H9 (cell line): ENCODE results near the gene ZER1. TPM values are rescaled to one million over a fixed set of nuclear protein-coding genes. Genes with fewer than 3 reads are reported as not detected.

Experiments used
- DNase-seq: peaks from one replicate; pipeline ENCODE4 v3.0.0-alpha.2; 2017
- H2AFZ ChIP-seq: one replicate; pipeline ENCODE4 v1.6.1; 2013; ENCODE audit warnings: mild to moderate bottlenecking, low read length, control low read depth, moderate library complexity
- H2AK5ac ChIP-seq: 2 replicates; pipeline ENCODE4 v1.6.1; 2013; ENCODE audit warnings: low read length, control low read depth, mixed read lengths; ENCODE audit not compliant: insufficient read length
- H2BK120ac ChIP-seq: one replicate; pipeline ENCODE4 v1.6.1; 2013; ENCODE audit warnings: low read depth, mild to moderate bottlenecking, low read length, control low read depth, inconsistent platforms; ENCODE audit not compliant: poor library complexity, severe bottlenecking
- H2BK12ac ChIP-seq: 2 replicates; pipeline ENCODE4 v1.6.1; 2013; ENCODE audit warnings: low read length, control low read depth, mixed read lengths, low read depth; ENCODE audit not compliant: insufficient read length
- H2BK15ac ChIP-seq: 2 replicates; pipeline ENCODE4 v1.6.1; 2013; ENCODE audit warnings: low read depth, low read length, control low read depth
- H2BK20ac ChIP-seq: one replicate; pipeline ENCODE4 v1.6.1; 2013; ENCODE audit warnings: low read depth, mild to moderate bottlenecking, low read length, control low read depth, inconsistent platforms; ENCODE audit not compliant: poor library complexity, severe bottlenecking
- H2BK5ac ChIP-seq: 2 replicates; pipeline ENCODE4 v1.6.1; 2013; ENCODE audit warnings: low read length, control low read depth, mixed read lengths; ENCODE audit not compliant: insufficient read length
- H3K14ac ChIP-seq: 2 replicates; pipeline ENCODE4 v1.6.1; 2013; ENCODE audit warnings: low read length, control low read depth; ENCODE audit not compliant: insufficient read depth
- H3K18ac ChIP-seq: 2 replicates; pipeline ENCODE4 v1.6.1; 2013; ENCODE audit warnings: low read depth, mild to moderate bottlenecking, mixed read lengths, low read length, control low read depth; ENCODE audit not compliant: insufficient read length
- H3K23ac ChIP-seq: 2 replicates; pipeline ENCODE4 v1.6.1; 2013; ENCODE audit warnings: low read length, control low read depth, mixed read lengths, low read depth; ENCODE audit not compliant: insufficient read length
- H3K23me2 ChIP-seq: 2 replicates; pipeline ENCODE4 v1.6.1; 2013; ENCODE audit warnings: low read depth, mild to moderate bottlenecking, mixed read lengths, low read length, control low read depth; ENCODE audit not compliant: insufficient read length, poor library complexity, severe bottlenecking
- H3K27ac ChIP-seq: 2 replicates; pipeline ENCODE4 v1.5.1; 2013; ENCODE audit warnings: low read length, control low read depth, mixed read lengths, low read depth; ENCODE audit not compliant: insufficient read length
- H3K27me3 ChIP-seq: 2 replicates; pipeline ENCODE4 v1.6.1; 2013; ENCODE audit warnings: low read length, control low read depth, inconsistent platforms; ENCODE audit not compliant: insufficient read depth
- H3K4ac ChIP-seq: 2 replicates; pipeline ENCODE4 v1.6.1; 2013; ENCODE audit warnings: low read depth, mild to moderate bottlenecking, control low read depth, inconsistent platforms, low read length, moderate library complexity
- H3K4me1 ChIP-seq: 2 replicates; pipeline ENCODE4 v1.6.1; 2013; ENCODE audit warnings: low read length, control low read depth, inconsistent platforms; ENCODE audit not compliant: insufficient read depth
- H3K4me2 ChIP-seq: 2 replicates; pipeline ENCODE4 v1.6.1; 2013; ENCODE audit warnings: low read length, control low read depth, mixed read lengths; ENCODE audit not compliant: insufficient read length, insufficient read depth
- H3K56ac ChIP-seq: 2 replicates; pipeline ENCODE4 v1.6.1; 2013; ENCODE audit warnings: low read depth, mild to moderate bottlenecking, mixed read lengths, low read length, control low read depth; ENCODE audit not compliant: insufficient read length
- H3K79me1 ChIP-seq: 2 replicates; pipeline ENCODE4 v1.6.1; 2013; ENCODE audit warnings: low read depth, mild to moderate bottlenecking, moderate library complexity, low read length, control low read depth, inconsistent platforms; ENCODE audit not compliant: insufficient read depth, poor library complexity, severe bottlenecking
- H3K79me2 ChIP-seq: 2 replicates; pipeline ENCODE4 v1.6.1; 2013; ENCODE audit warnings: low read length, control low read depth, inconsistent platforms; ENCODE audit not compliant: insufficient read depth
- H3K9ac ChIP-seq: 2 replicates; pipeline ENCODE4 v1.6.1; 2013; ENCODE audit warnings: low read length, control low read depth, mixed read lengths; ENCODE audit not compliant: insufficient read length; ENCODE audit errors: extremely low read depth
- H3K9me3 ChIP-seq: one replicate; pipeline ENCODE4 v1.6.1; 2013; ENCODE audit warnings: low read depth, low read length, inconsistent platforms; ENCODE audit not compliant: control insufficient read depth
- H3T11ph ChIP-seq: one replicate; pipeline ENCODE4 v1.6.1; 2013; ENCODE audit warnings: mild to moderate bottlenecking, low read length, control low read depth, inconsistent platforms
- H4K20me1 ChIP-seq: one replicate; pipeline ENCODE4 v1.6.1; 2013; ENCODE audit not compliant: control insufficient read depth, insufficient read length, insufficient read depth
- H4K5ac ChIP-seq: 2 replicates; pipeline ENCODE4 v1.6.1; 2013; ENCODE audit warnings: low read depth, mild to moderate bottlenecking, mixed read lengths, low read length, control low read depth; ENCODE audit not compliant: insufficient read length
- H4K8ac ChIP-seq: replicated peaks from 2 replicates; pipeline ENCODE4 v1.6.1; 2013; ENCODE audit warnings: low read length, control low read depth, mixed read lengths, low read depth; ENCODE audit not compliant: insufficient read length
- H4K91ac ChIP-seq: 2 replicates; pipeline ENCODE4 v1.6.1; 2013; ENCODE audit warnings: low read depth, mild to moderate bottlenecking, moderate library complexity, mixed read lengths, low read length, control low read depth; ENCODE audit not compliant: insufficient read length
- H3K27ac Mint-ChIP-seq, 3 experiments: 2 replicates in 2 of 3; 3 replicates in 1 of 3; pipeline ENCODE4 v1.8.0; 2020 to 2021; ENCODE audit warnings: mixed read lengths in 3 of 3, mild to moderate bottlenecking in 1 of 3, moderate library complexity in 1 of 3
- H3K27me3 Mint-ChIP-seq: 2 replicates; pipeline ENCODE4 v1.8.0; 2021; ENCODE audit warnings: low read depth, mild to moderate bottlenecking, moderate library complexity, mixed read lengths
- H3K36me3 Mint-ChIP-seq, 3 experiments: 2 replicates in 2 of 3; 3 replicates in 1 of 3; pipeline ENCODE4 v1.8.0; 2020 to 2021; ENCODE audit warnings: low read depth in 3 of 3, mixed read lengths in 3 of 3; ENCODE audit not compliant: insufficient read depth in 1 of 3
- H3K4me1 Mint-ChIP-seq, 2 experiments: 2 replicates each; pipeline ENCODE4 v1.8.0; 2020; ENCODE audit warnings: mixed read lengths in 2 of 2
- H3K4me3 Mint-ChIP-seq, 2 experiments: 2 replicates in 1 of 2; 3 replicates in 1 of 2; pipeline ENCODE4 v1.8.0; 2020 to 2021; ENCODE audit warnings: mild to moderate bottlenecking in 2 of 2, mixed read lengths in 2 of 2, moderate library complexity in 1 of 2
- H3K9me3 Mint-ChIP-seq, 2 experiments: 2 replicates in 1 of 2; 3 replicates in 1 of 2; pipeline ENCODE4 v1.8.0; 2020; ENCODE audit warnings: mild to moderate bottlenecking in 2 of 2, mixed read lengths in 2 of 2, moderate library complexity in 1 of 2
- WGBS: extraction: QIAGEN DNeasy Blood & Tissue Kit; methylation state at CpG from one replicate; pipeline ENCODE4 v1.1.7; 2013; ENCODE audit warnings: missing lambda C conversion rate, low lambda C conversion rate, mixed read lengths; ENCODE audit not compliant: insufficient read length; ENCODE audit errors: extremely low coverage; 5-methylcytosine and 5-hydroxymethylcytosine counted together
- total RNA-seq: library from RNA; stranded (reverse); gene quantifications from 2 replicates; pipeline ENCODE4 v1.2.1, GENCODE V29; 2021
- TF ChIP-seq, protein P1 (sequence below): fragments of 200-600 bp; sonication (generic); conservative IDR thresholded peaks from 3 replicates; pipeline ENCODE4 v1.8.0; 2021; ENCODE audit warnings: antibody characterized with exemption, mild to moderate bottlenecking

The ZER1 gene
- total RNA-seq, 1 experiment from 2014 or later = 24.2 TPM

GRCh38 chr9:128733256-128733655 is 38.5 kb downstream of the ZER1 start:
- H3K4me2 ChIP-seq = no peak overlapping the region
- no peak overlapping the region for H3K56ac ChIP-seq
- TF ChIP-seq, protein P1, sequence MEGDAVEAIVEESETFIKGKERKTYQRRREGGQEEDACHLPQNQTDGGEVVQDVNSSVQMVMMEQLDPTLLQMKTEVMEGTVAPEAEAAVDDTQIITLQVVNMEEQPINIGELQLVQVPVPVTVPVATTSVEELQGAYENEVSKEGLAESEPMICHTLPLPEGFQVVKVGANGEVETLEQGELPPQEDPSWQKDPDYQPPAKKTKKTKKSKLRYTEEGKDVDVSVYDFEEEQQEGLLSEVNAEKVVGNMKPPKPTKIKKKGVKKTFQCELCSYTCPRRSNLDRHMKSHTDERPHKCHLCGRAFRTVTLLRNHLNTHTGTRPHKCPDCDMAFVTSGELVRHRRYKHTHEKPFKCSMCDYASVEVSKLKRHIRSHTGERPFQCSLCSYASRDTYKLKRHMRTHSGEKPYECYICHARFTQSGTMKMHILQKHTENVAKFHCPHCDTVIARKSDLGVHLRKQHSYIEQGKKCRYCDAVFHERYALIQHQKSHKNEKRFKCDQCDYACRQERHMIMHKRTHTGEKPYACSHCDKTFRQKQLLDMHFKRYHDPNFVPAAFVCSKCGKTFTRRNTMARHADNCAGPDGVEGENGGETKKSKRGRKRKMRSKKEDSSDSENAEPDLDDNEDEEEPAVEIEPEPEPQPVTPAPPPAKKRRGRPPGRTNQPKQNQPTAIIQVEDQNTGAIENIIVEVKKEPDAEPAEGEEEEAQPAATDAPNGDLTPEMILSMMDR = peak; percentile 96
- H2AK5ac ChIP-seq = no peak overlapping the region
- H3K4ac ChIP-seq = no peak overlapping the region
- no peaks in the 10 kb centered on the region for H3K27me3 ChIP-seq
- H3K4me1 ChIP-seq = no peaks in the 10 kb centered on the region
- H3K36me3 Mint-ChIP-seq = peaks cover 0 to 22% (median 14%) of the 10 kb centered on the region in 3 experiments; a peak in 4 of 7 replicates
- H4K5ac ChIP-seq = no peak overlapping the region
- H3K4me1 Mint-ChIP-seq = peaks cover 6 to 11% of the 10 kb centered on the region in 2 experiments
- H2BK20ac ChIP-seq = no peak overlapping the region
- no peaks in the 10 kb centered on the region; the same call in 1 of the 2 replicates for H3K27me3 Mint-ChIP-seq
- no peak overlapping the region for H3K27ac ChIP-seq
- H4K8ac ChIP-seq = no peak overlapping the region
- H2AFZ ChIP-seq = no peak overlapping the region
- H3K79me1 ChIP-seq = no peaks in the 10 kb centered on the region
- WGBS = no CpG with 5 or more reads among the region's 9 CpGs
- no peak overlapping the region for H3K18ac ChIP-seq
- H3K23ac ChIP-seq = no peak overlapping the region
- no peak overlapping the region for H3T11ph ChIP-seq
- H3K9me3 Mint-ChIP-seq = no peaks in the 10 kb centered on the region
- H3K4me3 Mint-ChIP-seq = peak overlapping the region in 1 of 2 experiments; percentile 55; a peak in 2 of 5 replicates
- DNase-seq = peak; percentile 97
- H4K91ac ChIP-seq = no peak overlapping the region
- H3K23me2 ChIP-seq = no peaks in the 10 kb centered on the region
- H4K20me1 ChIP-seq = no peaks in the 10 kb centered on the region
- no peak overlapping the region for H3K14ac ChIP-seq
- no peak overlapping the region for H2BK120ac ChIP-seq
- no peak overlapping the region for H2BK15ac ChIP-seq
- no peaks in the 10 kb centered on the region for H3K79me2 ChIP-seq
- H2BK5ac ChIP-seq = no peak overlapping the region
- no peaks in the 10 kb centered on the region for H3K9me3 ChIP-seq
- peak overlapping the region; percentile 86 to 93 (median 91); a peak in 6 of 7 replicates for H3K27ac Mint-ChIP-seq
- no peak overlapping the region for H3K9ac ChIP-seq
- H2BK12ac ChIP-seq = no peak overlapping the region
